Stimulated activated CD4-positive, alpha-beta T cell treated with anti-CD3 and anti-CD28 coated beads, Interleukin-1b, Interleukin-23, amount 100 ng/mL, for 4 hours (primary cell): Measurements from ENCODE around the gene MUC2.

Experiments
- DNase-seq, 2 donors: peaks; one replicate each; pipeline ENCODE4 v3.0.0-alpha.2; 2020; ENCODE audit warnings: low read depth in 2 of 2

The MUC2 gene

DNA sequence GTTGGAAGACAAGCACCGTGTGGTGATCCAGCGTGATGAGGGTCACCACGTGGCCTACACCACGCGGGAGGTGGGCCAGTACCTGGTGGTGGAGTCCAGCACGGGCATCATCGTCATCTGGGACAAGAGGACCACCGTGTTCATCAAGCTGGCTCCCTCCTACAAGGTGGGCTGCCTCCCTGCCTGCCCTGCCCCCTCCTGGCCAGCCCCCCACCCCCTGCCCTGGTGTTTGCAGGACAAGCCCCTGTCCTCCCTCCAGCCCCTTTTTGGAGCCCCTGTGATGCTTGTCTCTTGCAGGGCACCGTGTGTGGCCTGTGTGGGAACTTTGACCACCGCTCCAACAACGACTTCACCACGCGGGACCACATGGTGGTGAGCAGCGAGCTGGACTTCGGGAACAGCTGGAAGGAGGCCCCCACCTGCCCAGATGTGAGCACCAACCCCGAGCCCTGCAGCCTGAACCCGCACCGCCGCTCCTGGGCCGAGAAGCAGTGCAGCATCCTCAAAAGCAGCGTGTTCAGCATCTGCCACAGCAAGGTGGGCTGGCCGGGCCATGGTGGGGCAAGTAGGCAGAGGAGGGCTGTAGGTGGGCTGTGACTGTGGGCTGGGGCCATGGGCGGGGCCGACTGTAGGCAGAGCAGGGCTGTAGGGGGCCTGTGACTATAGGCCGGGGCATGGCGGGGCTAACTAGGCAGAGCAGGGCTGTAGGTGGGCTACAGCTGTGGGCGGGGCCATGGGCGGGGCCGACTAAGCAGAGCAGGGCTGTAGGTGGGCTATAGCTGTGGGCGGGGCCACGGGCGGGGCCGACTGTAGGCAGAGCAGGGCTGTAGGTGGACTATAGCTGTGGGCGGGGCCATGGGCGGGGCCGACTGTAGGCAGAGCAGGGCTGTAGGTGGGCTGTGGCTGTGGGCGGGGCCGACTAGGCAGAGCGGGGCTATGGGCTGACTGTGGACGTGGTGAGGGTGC, 13.6 kb downstream of the MUC2 start:
- DNase-seq: no peak

DNA sequence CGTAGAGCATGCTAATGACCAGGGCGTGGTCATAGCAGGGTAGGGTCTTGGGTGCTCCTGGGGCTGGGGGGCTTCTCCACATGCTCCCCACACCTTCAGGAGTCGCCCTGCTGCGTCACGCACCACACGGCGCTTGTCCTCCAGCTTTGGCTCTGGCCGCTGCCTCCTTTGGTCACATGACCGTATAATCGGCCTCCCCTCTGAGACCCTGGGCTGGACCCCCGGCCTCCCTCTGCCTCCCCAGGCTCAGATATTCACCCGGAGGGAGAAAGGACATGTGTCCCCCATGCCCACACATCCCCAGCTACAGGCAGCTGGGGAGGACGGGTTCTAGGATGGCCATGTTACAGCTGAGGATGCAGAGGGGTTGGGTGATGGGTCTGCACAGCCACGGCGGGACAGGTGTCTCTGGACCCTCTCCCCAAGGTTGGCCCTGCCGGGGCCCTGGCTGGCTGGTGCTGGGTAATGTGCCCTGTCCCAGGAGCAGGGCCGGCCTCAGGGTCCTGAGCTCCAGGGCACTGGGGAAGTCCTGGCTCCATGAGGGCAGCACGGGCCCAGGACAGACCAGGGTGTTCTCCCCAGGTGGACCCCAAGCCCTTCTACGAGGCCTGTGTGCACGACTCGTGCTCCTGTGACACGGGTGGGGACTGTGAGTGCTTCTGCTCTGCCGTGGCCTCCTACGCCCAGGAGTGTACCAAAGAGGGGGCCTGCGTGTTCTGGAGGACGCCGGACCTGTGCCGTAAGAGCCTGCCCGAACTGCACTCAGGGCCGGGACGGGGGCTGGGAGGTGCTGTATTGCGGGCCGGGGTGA, 14.5 kb downstream of the MUC2 start:
- no peak for DNase-seq

DNA sequence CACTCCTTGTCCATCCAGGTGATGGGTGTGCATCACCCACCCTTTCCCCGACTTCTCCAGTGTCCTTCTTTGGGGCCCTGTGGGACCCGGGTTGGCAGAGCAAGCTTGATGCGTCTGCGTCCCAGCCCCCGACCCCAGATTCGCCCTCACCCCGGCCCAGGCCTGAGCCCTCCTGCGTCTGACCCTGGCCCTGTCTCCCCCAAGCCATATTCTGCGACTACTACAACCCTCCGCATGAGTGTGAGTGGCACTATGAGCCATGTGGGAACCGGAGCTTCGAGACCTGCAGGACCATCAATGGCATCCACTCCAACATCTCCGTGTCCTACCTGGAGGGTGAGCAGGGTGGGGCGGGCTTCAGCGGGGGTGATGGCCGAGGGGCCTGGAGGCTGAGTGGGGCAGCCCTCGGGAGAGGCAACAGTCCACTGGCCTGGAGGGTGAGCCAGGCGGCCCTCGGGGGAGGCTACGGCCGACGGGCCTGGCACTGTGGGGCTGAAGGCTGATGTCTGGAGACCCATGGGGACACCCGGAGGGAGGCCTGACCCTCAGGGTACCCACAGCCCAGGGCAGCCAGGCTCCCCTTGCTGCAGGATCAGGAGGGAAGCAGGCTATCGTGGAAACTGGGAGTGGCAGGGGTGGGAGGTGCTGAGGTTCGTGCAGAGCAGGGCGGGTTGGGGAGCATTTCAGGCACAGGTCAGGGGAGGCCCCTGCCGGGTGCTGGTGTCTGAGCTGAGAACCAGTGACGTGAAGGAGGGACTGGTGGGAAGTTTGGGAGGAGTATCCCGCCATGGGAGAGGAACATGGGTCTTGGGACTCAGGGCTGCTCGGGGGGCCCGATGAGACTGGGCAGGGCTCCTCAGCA, 15.3 kb downstream of the MUC2 start:
- DNase-seq: no peak

GRCh38 chr11:1090600-1091331, 16.1 kb downstream of the MUC2 start:
- DNase-seq: no peak

DNA sequence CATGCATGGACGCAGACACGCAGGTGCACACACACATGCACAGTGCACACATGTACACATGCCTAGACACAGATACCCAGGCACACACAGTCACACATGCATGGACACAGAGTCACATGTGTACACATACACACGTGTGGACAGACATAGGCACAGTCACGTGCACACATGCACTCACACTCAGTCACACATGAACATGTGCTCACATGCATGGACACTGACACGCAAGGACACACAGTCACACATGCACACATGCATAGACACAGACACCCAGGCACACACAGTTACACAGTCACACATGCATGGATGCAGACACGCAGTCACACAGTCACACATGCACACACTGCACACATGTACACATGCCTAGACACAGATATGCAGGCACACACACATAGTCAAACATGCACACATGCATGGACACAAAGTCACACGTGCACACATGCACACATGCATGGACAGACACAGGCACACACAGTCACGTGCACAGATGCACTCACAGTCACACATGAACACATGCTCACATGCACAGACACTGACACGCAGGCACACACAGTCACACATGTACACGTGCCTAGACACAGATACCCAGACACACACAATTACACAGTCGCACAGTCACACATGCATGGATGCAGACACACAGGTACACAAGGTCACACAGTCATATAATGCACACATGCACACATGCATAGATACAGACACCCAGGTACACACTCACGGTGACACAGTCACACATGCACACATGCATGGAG, 16.8 kb downstream of the MUC2 start:
- DNase-seq: no peak

GRCh38 chr11:1092145-1092670, 17.5 kb downstream of the MUC2 start:
- DNase-seq: no peak

DNA sequence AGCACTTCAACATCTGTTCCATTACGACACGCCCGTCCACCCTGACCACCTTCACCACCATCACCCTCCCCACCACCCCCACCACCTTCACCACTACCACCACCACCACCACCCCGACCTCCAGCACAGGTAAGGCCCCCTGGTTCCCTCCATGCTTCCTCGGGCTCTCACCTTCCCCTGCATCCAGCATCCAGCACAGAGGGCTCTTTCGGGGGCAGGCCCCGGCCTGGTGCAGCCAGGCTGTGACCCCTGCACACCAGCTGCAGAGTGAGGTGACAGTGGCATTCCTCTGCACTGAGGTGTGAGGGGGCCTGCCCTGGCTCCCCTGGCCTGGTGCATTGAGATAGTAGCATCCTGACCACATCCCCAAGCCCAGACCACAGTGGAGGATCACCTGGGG, 18.2 kb downstream of the MUC2 start:
- DNase-seq: no peak

GRCh38 chr11:1099519-1100355, 25.1 kb downstream of the MUC2 start:
- no peak for DNase-seq

DNA sequence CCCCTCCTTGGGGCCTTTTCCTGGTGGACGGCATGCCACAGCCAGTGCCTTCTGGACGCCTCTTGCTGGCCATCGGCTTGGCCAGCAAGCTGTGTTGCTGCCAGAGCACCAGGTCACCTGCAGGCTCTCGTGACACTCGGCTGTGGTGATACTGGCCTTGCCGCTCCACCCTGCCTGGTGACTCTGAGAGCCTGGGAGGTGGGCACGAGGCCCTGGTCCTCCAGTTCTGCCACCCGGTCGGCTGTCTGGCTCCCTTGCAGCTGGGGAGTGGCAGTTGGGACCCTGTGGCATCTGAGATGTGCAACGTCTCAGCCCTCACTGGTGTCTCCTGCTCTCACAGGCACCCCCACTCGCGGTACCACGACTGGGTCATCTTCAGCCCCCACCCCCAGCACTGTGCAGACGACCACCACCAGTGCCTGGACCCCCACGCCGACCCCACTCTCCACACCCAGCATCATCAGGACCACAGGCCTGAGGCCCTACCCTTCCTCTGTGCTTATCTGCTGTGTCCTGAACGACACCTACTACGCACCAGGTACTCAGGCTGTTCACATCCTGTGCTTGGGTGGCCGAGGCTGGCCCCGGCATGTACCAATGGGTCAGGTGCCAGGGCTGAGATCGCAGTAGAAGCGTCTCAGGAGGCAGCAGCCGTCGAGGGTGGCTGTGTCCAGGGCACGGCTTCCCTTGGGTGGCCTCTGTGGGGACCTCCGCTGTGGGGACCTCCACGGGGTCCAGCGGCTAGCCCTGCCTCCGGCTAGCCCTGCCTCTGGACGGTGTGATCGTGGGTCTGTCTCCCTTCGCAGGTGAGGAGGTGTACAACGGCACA, 26.0 kb downstream of the MUC2 start:
- no peak for DNase-seq

- no peak for DNase-seq
Measured at GRCh38 chr11:1101318-1102089, 26.8 kb downstream of the MUC2 start.

- no peak for DNase-seq
Measured at GRCh38 chr11:1102221-1102971, 27.7 kb downstream of the MUC2 start.

GRCh38 chr11:1102996-1103395, 28.3 kb downstream of the MUC2 start:
- no peak for DNase-seq

DNA sequence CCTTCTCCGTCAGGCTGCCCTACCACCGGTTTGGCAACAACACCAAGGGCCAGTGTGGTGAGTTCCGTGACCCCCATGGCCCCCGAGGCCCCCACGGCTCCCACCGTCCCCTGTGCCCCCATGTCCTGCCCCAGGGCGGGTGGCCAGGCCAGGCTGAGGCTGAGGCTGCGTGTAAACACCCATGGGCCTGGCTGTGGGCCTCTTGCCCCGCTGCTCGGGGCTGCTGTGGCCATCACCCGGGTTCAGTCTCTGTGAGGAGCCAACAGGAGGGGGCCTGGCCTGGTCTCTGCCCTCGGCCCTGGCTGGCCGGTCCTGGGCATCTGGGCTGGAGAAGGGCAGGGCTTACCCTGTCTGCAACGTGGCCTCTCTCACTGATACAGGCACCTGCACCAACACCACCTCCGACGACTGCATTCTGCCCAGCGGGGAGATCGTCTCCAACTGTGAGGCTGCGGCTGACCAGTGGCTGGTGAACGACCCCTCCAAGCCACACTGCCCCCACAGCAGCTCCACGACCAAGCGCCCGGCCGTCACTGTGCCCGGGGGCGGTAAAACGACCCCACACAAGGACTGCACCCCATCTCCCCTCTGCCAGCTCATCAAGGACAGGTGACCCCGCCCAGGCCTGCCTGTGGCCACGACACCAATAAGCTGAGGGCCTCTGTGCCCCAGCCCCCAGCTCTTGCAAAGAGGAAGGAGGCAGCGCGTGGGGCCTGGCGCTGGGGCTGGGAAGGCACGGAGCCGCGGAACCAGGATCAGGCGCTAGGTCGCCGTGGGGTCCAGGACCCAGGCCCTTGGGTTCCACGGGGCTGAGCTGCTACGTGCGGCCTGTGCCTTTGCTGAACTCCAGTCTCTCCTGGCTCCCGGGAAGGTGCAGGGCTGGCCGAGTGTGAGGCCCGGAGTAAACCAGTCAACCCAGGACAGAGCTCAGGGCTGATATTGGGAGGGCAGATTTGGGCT, 29.0 kb downstream of the MUC2 start:
- no peak for DNase-seq

GRCh38 chr11:1104411-1105182, 29.9 kb downstream of the MUC2 start:
- DNase-seq: no peak

- no peak for DNase-seq
Measured at GRCh38 chr11:1105183-1105565, 30.5 kb downstream of the MUC2 start.
